MM.1S (cell line): Measurements from ENCODE around the gene MYLK.

Experiments
- DNase-seq: peaks from one replicate; pipeline ENCODE4 v3.0.0-alpha.2; 2015
- H2AFZ ChIP-seq: fragments of 300-600 bp; sonication (generic); 2 replicates; pipeline ENCODE4 v1.6.0; 2016; ENCODE audit warnings: antibody characterized with exemption, low read length
- H3F3A ChIP-seq: fragments of 300-600 bp; sonication (generic); 2 replicates; pipeline ENCODE4 v1.6.1; 2016; ENCODE audit warnings: mild to moderate bottlenecking, antibody characterized with exemption, low read length, moderate library complexity, mixed read lengths; ENCODE audit not compliant: insufficient read depth
- H3K27ac ChIP-seq: fragments of 300-600 bp; sonication (generic); 2 replicates; pipeline ENCODE4 v1.5.1; 2016; ENCODE audit warnings: mild to moderate bottlenecking, low read length
- H3K27me3 ChIP-seq: fragments of 300-600 bp; sonication (generic); replicated peaks from 2 replicates; pipeline ENCODE4 v1.6.0; 2016; ENCODE audit warnings: low read length; ENCODE audit not compliant: insufficient read depth
- H3K36me3 ChIP-seq: fragments of 300-600 bp; sonication (generic); replicated peaks from 2 replicates; pipeline ENCODE4 v1.6.1; 2016; ENCODE audit warnings: mild to moderate bottlenecking, low read length, mixed read lengths; ENCODE audit not compliant: insufficient read depth
- H3K4me1 ChIP-seq: fragments of 300-600 bp; sonication (generic); 2 replicates; pipeline ENCODE4 v1.6.1; 2016; ENCODE audit warnings: low read length, mixed read lengths
- H3K4me2 ChIP-seq: fragments of 300-600 bp; sonication (generic); 2 replicates; pipeline ENCODE4 v1.6.0; 2016; ENCODE audit warnings: low read depth, low read length
- H3K4me3 ChIP-seq: fragments of 300-600 bp; sonication (generic); 2 replicates; pipeline ENCODE4 v1.5.1; 2016; ENCODE audit warnings: low read length, mixed read lengths
- H3K79me2 ChIP-seq: fragments of 300-600 bp; sonication (generic); 2 replicates; pipeline ENCODE4 v1.6.1; 2016; ENCODE audit warnings: mixed run types, low read length, mixed read lengths
- H3K9ac ChIP-seq: fragments of 300-600 bp; sonication (generic); 2 replicates; pipeline ENCODE4 v1.6.1; 2016; ENCODE audit warnings: low read length, mixed read lengths
- H3K9me2 ChIP-seq: fragments of 300-600 bp; sonication (generic); replicated peaks from 2 replicates; pipeline ENCODE4 v1.6.1; 2016; ENCODE audit warnings: mild to moderate bottlenecking, low read length, mixed read lengths; ENCODE audit not compliant: insufficient read depth
- H3K9me3 ChIP-seq: fragments of 300-600 bp; sonication (generic); replicated peaks from 2 replicates; pipeline ENCODE4 v1.6.1; 2016; ENCODE audit warnings: mild to moderate bottlenecking, low read length, mixed read lengths; ENCODE audit not compliant: insufficient read depth
- H4K20me1 ChIP-seq: fragments of 300-600 bp; sonication (generic); 2 replicates; pipeline ENCODE4 v1.6.1; 2016; ENCODE audit warnings: mild to moderate bottlenecking, low read length, moderate library complexity, mixed read lengths; ENCODE audit not compliant: insufficient read depth
- EZH2 ChIP-seq: fragments of 300-600 bp; sonication (generic); optimal IDR thresholded peaks from 2 replicates; pipeline ENCODE3; 2017; ENCODE audit warnings: low read depth, mild to moderate bottlenecking, antibody characterized with exemption, low read length, mixed read lengths
- EZH2phosphoT487 ChIP-seq: fragments of 300-600 bp; sonication (generic); IDR thresholded peaks from 2 replicates; pipeline ENCODE4 v1.6.1; 2018; ENCODE audit warnings: antibody characterized with exemption, low read length
- TF ChIP-seq, protein P1 (sequence below): fragments of 300-600 bp; sonication (generic); IDR thresholded peaks from 2 replicates; pipeline ENCODE4 v1.5.1; 2016; ENCODE audit warnings: antibody characterized with exemption, low read length, mixed read lengths

MYLK gene

GRCh38 chr3:123586968-123587367 is 297.2 kb downstream of the MYLK start:
- H3K9me2 ChIP-seq = no peaks in the 10 kb centered on the region
- no peak for DNase-seq
- H3K27ac ChIP-seq = no peak overlapping the region
- no peak overlapping the region for H3K4me2 ChIP-seq
- no peaks in the 10 kb centered on the region for H3F3A ChIP-seq
- H3K79me2 ChIP-seq = peaks cover 23% of the 10 kb centered on the region
- H3K27me3 ChIP-seq = no peaks in the 10 kb centered on the region
- H3K9ac ChIP-seq = no peak overlapping the region
- no peak overlapping the region for H3K4me3 ChIP-seq
- H3K4me1 ChIP-seq = peaks cover 14% of the 10 kb centered on the region
- no peaks in the 10 kb centered on the region for H4K20me1 ChIP-seq
- no peaks in the 10 kb centered on the region for H3K9me3 ChIP-seq
- no peak overlapping the region for H2AFZ ChIP-seq
- no peak for TF ChIP-seq EZH2phosphoT487
- no peak for TF ChIP-seq EZH2
- 0 out of 2 replicates have a peak, but pooled peaks cover under 1% of the 10 kb centered on the region for H3K36me3 ChIP-seq

- TF ChIP-seq EZH2 (no peak), EZH2phosphoT487 (no peak)
- TF ChIP-seq, protein P1, sequence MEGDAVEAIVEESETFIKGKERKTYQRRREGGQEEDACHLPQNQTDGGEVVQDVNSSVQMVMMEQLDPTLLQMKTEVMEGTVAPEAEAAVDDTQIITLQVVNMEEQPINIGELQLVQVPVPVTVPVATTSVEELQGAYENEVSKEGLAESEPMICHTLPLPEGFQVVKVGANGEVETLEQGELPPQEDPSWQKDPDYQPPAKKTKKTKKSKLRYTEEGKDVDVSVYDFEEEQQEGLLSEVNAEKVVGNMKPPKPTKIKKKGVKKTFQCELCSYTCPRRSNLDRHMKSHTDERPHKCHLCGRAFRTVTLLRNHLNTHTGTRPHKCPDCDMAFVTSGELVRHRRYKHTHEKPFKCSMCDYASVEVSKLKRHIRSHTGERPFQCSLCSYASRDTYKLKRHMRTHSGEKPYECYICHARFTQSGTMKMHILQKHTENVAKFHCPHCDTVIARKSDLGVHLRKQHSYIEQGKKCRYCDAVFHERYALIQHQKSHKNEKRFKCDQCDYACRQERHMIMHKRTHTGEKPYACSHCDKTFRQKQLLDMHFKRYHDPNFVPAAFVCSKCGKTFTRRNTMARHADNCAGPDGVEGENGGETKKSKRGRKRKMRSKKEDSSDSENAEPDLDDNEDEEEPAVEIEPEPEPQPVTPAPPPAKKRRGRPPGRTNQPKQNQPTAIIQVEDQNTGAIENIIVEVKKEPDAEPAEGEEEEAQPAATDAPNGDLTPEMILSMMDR = no peak
- H3K9ac ChIP-seq = peak overlapping the region; percentile 74; the same call in 1 of the 2 replicates
- no peaks in the 10 kb centered on the region for H3F3A ChIP-seq
- H2AFZ ChIP-seq = peak overlapping the region; percentile 97
- no peaks in the 10 kb centered on the region for H4K20me1 ChIP-seq
- H3K27ac ChIP-seq = no peak overlapping the region
- peaks cover 25% of the 10 kb centered on the region for H3K79me2 ChIP-seq
- no peaks in the 10 kb centered on the region for H3K9me3 ChIP-seq
- 0 out of 2 replicates have a peak, but pooled peaks cover 3% of the 10 kb centered on the region for H3K36me3 ChIP-seq
- H3K27me3 ChIP-seq = no peaks in the 10 kb centered on the region
- no peaks in the 10 kb centered on the region for H3K9me2 ChIP-seq
- peaks cover 14% of the 10 kb centered on the region for H3K4me1 ChIP-seq
- DNase-seq = peak; percentile 12
- peak overlapping the region; percentile 59 for H3K4me2 ChIP-seq
- H3K4me3 ChIP-seq = peak overlapping the region; percentile 80
These were observed 298.0 kb downstream of the MYLK start for GRCh38 chr3:123586131-123586530.

DNA sequence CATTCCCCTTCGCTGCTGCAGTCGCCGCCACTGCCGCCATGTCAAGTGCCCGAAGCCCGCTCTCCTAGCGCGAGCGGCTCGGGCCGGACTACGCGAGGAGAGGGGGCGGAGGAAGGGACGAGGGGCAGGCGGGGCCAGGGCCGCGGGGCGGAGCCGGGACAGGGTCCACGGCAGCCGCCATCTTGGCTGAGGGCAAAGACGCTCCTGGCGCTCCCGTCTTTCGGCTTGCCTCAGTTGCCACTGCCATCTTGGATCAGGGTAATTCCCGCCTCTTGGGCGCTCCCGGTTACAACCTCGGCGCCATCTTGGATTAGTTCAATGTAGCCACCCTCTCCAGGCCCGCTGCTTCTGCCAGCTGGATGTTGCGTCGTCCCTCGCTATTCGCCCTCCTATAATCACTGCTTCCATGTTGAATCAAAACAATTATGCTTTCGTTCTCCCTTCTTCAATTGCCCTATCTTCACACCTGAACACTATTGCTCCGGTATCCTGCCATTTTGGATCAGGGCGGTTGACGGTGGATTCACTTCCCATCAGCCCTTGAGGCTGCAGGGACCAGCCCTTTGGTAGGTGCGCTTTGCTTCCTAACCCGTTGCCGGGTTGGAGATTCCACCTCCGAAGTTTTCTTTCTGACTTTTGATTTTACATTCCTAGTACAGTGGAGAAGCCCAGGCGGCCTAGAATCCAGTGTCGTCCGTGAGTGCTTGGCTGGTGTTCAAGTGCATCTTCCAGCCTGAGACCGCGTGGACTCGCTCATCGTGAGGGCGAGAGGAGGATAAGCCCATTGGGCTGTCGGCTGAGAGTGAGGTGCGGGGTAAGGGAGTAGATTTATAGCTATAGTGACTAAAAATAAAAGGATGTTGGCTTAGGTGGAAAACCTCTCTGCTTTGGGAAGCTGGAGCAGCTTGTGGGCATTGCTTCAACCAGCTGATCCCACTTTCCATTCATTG is 298.9 kb downstream of the MYLK start, which contains the start of gene HACD2:
TSS of gene HACD2 (minus strand) at position 66 of the 950 bp plus-strand sequence. CDS start at position 40, 26 bp downstream.
- H3K9ac ChIP-seq = peak within 1 kb of the TSS; percentile 74
- H3K36me3 ChIP-seq = 0 out of 2 replicates have a peak, but pooled peaks cover 3% of the 10 kb centered on the region
- H3K27ac ChIP-seq = peak within 1 kb of the TSS; percentile 74
- peak within 1 kb of the TSS; percentile 85 for H3K4me2 ChIP-seq
- peaks cover 26% of the 10 kb centered on the region for H3K79me2 ChIP-seq
- no peak for TF ChIP-seq EZH2
- no peak for TF ChIP-seq EZH2phosphoT487
- TF ChIP-seq, protein P1 = no peak
- no peaks in the 10 kb centered on the region for H3K9me2 ChIP-seq
- no peaks in the 10 kb centered on the region for H3K9me3 ChIP-seq
- DNase-seq = peak; percentile 94
- peaks cover 14% of the 10 kb centered on the region for H3K4me1 ChIP-seq
- H2AFZ ChIP-seq = peak within 1 kb of the TSS; percentile 97
- H4K20me1 ChIP-seq = no peaks in the 10 kb centered on the region
- no peaks in the 10 kb centered on the region for H3K27me3 ChIP-seq
- peak within 1 kb of the TSS; percentile 80 for H3K4me3 ChIP-seq
- H3F3A ChIP-seq = no peaks in the 10 kb centered on the region
